GM21825 (cell line): ENCODE results near the gene PAEP.
"Not testable (repeated sequence)": the region's sequence is repeated elsewhere in the genome, so short reads cannot be mapped to it uniquely, and the experiment has no call there.

ENCODE experiments used
- ATAC-seq: cut with Tn5 transposase; IDR thresholded peaks from one replicate; pipeline ENCODE4 v1.9.1; 2021; ENCODE audit warnings: mild to moderate bottlenecking, moderate library complexity; ENCODE audit not compliant: unreplicated experiment

PAEP gene

DNA sequence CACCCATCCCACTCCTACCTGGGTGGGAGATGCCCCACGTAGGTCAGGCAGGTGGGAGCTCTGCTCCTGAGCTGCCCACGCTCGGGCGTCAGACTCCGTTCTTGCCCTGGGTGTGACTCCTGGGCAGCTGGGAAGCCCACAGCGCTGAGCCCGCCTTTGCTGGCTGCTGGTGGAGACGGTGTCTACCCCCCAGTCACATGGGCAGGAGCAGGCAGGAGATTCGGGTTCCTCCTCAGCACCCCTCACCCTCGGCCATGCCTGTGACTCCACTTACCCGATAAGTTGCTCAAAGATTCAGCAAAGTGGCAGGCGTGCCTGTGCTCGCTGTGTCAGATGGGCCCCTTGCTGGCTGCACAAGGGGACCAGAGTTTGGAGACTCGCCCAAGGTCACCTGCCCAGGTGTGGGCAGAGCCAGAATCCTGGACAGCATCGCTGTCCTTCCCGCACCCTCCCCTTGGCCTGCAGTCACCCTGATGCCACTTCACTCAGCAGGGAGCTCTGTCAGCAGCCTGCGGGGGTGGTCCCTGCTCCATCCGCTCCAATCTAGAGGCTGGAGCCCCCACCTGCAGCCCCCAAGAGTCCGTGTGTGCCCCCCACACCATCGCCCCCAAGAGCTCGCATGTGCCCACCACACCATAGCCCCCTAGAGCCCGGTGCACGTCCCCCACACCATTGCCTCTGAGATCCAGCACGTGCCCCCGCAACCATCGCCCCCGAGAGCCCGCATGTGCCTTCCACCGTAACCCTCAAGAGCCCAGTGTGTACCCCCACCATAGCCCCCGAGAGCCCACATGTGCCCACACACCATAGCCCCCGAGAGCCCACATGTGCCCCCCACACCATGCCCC lies 36.1 kb upstream of the PAEP start:
- no peak for ATAC-seq

DNA sequence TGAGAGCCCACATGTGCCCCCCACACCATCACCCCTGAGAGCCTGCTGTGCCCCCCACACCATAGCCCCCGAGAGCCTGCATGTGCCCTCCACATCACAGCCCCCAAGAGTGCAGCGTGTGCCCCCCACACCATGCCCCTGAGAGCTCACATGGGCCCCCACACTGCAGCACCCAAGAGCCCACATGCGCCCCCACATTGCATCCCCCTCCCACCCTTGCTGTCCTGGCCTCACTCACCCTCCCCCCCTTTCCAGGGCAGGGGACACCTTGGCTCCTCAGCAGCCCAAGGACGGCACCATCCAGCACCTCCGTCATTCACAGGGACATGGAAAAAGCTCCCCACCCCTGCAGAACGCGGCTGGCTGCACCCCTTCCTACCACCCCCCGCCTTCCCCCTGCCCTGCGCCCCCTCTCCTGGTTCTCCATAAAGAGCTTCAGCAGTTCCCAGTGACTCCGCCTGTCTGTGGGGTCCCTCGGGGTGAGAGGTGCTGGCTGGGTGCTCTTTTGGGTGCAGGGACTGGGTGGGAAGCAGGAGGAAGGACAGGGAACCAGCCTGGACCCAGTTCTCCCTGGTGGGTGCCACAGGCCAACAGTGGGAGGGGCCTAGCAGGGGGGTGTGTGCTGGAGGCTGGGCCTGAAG lies 35.3 kb upstream of the PAEP start:
- ATAC-seq = no peak

DNA sequence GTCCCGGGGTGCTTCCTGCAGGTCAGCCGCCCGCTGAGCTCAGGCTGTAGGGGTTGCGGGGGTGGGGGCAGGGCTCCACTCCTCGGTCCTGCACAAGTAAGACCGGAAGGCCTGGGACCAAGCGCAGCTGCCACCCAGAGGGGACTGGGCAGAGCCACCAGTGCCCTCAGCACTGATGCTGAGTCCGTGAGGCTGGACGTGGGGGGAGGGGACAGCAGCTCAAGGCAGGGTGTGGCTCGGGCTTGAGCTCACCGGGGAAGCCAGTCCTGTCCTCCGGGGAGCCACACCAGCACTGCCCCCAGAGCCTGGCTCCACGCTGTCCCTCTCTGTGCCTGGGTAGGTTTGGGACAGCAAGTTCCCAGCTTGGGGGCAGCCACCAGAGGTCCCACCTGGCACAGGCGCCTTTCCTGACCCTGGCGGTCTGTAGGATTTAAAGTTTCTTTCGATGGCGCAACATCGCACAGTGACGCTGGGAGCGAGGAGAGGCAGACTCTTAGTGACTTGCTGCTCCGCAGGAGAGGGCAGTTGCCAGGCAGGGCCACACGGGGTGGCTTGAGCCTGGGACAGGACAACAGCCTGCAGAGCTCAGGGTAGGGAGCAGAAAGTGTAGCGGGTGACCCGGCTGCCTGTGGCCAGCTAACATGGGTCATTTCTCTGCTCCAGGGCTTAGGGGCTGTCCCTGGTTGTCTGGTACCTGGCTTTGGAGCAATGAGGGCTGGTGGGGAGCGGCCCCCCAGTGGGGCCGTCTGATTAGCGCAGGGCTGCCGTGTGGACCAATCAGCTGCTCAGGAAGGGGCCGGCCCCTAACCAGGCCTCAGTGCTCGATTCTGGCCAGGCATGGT lies 34.6 kb upstream of the PAEP start:
- ATAC-seq = no peak

DNA sequence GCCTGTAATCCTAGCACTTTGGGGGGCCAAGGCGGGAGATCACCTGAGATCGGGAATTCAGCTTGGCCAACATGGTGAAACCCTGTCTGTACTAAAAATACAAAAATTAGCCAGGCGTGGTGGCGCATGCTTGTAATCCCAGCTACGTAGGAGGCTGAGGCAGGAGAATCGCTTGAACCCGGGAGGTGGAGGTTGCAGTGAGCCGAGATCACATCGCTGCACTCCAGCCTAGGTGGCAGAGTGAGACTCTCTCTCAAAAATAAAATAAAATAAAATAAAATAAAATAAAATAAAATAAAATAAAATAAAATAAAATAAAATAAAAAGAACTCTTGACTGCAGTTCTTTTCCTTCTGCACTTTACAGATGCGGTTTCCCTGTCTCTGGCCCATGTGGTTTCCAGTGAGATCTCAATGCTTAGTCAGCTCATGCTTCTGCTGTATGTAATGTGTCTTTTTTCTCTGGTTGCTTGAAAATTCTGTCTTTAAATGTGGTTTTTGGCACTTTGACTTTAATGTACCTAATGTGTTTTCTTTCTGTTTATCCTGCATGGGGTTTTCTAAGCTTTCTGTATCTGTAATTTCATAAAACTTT lies 32.6 kb upstream of the PAEP start:
- ATAC-seq = not testable (repeated sequence)

DNA sequence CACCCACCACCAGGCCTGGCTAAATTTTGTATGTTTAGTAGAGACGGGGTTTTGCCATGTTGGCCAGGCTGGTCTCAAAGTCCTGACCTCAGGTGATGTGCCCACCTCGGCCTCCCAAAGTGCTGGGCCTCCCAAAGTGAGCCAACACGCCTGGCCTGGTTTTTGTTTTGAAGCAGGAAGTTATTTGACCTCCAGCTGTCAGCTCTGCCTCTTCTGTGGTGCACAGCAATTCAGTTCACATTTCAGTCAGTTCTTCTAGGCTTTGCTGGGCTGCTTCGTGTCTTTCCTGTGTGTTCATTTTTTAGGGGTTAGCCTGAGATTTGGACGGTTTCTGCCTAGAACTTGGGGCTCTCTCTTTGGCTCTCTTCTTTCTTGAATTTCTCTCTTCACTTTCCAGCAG lies 31.4 kb upstream of the PAEP start:
- no peak for ATAC-seq

DNA sequence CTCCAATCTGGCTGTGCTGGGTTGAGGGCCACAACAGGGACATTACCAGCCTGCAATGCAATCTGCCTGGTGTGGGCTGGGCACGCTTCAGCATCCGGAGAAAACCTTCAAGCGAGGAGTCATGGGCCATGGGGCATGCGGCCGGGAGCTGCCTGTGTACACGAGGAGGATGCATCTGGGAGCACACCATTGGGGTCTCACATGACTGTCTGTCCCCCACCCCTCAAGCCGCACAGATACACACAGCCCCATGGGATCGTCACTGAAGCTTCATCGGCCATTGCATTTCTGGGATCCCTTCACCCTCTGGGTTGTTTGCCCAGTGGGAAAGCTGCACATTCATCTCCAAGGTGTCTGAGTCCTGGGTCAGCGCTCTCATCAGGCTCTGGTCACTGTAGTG lies 30.5 kb upstream of the PAEP start:
- no peak for ATAC-seq

DNA sequence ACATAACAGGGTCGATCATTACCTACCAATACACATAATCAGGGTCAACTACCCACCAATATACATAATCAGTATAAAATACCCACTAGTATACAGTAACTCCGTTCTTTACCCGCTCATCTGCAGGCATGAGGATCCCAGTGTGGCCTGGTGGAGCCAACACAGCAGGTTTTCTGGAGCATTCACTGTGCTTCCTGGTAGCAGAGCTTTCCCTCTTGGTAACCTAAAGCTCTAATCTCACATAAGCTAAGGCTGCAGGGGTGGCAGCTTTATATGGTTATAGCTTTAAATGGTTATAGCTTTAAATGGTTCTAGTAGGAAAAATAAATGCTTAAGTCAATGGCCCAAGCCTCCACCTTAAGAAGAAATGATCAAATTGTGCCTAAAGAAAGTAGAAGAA lies 28.4 kb upstream of the PAEP start:
- ATAC-seq = no peak

DNA sequence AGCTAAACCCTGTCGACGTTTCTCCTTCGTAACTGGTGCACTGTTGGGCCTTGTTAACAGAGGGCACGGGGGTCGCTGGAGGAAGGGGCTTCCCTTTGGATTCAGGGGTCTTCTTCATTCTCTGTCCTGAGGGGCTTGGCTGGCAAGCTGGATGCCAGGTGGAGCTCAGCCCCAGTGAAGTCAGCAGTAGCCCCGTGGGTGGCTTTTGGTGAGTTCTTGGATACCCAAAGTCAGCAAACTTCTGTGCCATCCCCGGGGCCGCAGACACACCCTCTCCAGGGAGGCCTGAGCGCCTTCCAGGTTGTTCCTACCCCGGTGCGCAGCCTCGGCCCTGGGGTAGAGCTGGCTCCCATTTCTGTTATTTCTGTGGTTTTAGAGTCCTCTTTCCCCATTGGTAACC lies 27.9 kb upstream of the PAEP start:
- no peak for ATAC-seq

DNA sequence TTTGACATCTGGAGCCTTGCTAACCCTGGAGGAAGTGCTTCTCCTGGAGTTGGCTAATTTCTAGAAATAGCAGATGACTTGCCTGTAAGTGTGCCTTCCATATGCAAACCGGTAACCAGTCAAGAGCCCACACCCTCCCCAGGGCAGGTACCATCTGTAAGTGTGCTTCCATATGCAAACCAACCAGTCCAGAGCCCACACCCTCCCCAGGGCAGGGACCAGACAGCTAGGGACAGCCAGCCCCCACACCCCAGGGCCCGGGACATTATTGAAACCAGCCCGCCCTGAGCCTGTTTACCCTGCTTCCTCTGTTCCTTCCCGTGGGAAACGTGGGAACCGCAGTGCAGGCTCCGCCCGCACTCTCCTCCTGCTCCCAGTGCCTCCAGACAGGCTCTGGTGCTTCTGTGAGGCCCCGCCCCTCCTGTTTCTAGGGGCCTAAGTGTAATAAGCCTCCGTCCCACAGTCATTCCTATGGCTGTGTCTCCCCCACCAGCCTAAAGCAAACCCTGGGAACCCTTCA lies 27.3 kb upstream of the PAEP start:
- not testable (repeated sequence) for ATAC-seq

DNA sequence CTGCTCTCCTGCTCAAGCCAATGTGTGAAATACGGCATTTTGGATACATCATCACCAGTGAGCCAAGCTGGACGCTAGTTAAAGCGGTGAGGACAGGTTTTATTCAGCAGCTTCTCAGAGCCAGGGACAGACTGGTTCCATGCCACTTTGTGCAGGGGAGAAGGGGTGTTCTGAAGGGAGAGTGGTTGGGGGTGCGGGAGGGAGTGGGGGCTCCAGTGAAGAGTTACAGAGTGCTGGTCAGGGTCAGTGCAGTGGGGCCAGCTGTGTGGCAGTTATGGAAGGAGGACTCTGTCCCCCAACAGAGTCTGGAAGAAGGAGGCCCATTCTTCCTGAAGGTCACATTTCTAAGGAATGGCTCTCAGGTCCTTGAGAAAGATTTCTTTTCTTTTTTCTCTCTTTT lies 26.7 kb upstream of the PAEP start:
- not testable (repeated sequence) for ATAC-seq

DNA sequence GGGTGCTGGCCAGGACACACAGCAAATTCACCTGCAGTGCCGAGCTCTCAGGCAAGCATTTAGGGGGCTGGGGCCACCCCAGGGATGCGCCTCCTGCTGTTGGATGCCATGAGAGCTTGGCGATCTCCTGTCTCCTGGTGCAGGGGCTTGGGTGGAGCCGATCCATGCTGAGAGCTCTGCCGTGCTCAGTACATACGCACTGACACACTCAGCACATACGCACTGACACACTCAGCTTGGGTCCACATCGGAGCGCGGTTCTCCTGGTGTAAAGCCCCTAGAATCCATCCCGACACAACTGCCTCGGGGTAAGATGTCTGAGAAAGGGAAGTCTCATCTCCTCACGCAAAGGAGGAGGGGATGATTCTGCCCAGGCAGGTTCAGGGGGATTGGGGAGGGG lies 25.9 kb upstream of the PAEP start:
- ATAC-seq = not testable (repeated sequence)

DNA sequence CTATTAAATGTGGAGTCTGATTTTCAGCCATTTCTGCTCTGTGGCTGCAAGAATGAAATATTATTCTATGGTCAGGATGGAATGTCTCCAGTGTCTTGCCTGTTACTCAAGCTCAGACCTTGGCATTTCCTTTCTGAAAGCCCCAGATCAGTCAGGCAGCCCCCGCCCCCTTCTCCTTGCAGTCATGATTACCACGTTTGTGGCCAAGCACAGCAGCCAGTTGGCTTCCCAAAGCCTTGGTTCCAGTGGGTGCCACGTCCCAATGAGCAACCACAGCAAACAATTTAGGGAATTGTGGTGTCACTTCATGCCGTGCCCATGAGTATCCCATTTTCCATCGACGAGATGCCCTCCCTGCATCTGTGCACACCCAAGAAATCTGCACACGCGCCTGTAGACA lies 25.3 kb upstream of the PAEP start:
- ATAC-seq = no peak

DNA sequence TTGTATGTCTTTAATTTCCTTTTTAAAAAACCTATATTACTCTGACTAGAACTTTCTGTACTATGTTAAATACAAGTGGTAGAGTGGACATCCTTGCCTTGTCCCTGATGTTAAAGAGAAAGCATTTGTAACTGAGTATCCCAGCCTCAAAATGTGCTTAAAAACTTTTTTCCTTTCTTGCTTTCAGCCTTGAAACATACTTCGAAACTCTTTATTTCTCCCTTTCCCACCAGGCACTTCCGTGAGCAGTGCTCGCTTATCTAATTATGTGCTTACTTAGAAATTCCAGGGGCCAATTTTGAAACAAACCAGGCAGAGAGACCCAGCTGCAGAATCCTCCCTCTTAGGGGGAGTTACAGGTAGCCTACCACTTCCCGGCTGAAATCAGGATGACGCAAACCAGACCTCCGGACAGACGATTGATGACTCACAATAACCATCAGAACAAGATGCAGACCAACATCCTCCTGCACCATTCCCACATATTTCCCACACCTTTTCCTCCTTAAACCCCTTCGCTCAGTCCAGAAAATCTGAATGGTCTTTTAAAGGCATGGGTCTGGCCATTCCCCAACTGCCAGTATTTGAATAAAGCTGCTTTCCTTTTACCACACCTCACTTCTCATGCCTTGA lies 18.2 kb upstream of the PAEP start:
- ATAC-seq = not testable (repeated sequence)

DNA sequence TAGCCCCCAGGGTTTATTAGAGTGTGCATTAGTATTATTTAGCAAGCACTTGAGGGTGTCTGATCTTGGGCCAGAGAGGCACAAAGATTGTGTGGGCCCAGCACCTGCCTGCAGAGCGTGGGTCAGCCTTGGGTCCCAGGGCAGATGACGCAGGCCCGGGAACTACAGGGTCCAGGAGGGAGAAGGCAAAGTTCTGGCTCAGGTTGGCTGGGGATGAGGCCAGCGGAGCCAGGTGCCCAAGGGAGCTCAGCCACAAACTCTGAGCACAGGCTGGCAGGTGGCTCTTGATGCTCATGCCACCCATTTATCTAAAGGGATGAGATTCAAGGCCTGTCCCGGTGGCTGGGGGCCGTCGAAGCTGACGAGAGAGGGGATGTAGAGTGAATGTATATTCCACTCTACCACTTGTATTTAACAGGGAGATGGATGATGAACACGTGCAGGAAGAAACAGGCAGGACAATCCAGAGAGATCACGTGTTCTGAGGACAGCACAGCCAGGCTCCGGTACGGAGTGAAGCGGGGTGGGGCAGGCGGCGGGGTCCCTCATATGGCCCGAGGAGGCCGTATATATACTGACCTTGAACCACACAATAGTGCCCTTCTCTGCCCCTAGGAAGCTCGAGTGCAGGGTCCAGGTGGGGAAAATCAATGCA lies 16.4 kb upstream of the PAEP start:
- ATAC-seq = no peak

DNA sequence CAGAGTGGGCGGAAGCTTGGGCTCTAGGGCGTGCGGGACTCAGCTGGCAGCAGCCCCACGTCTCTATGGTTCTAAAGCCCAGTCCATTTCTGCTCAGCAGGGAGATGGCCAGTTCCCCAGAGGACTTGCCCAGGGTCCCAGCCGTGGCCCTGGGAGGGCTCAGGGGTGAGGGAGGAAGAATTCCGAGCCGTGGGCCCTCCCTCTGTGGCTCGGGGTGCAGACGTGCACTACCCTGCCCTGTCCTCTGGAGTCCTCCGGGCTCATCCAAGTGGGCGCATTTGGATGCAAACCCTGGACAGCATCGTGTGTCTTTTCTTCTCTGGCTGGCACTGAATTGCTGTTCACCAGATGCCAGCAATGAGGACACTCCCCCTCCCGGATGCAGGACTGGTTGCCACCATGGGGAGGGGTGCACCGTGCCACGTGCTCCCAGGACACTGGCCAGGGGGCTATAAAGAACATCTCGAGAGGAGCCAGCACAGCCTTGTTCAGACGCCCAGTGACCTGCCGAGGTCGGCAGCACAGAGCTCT lies 15.8 kb upstream of the PAEP start, which contains the start of gene OBP2A:
OBP2A (plus strand) TSS at position 481 of the 531 bp plus-strand sequence. CDS start 55 bp downstream, outside the sequence.
- not testable (repeated sequence) for ATAC-seq

DNA sequence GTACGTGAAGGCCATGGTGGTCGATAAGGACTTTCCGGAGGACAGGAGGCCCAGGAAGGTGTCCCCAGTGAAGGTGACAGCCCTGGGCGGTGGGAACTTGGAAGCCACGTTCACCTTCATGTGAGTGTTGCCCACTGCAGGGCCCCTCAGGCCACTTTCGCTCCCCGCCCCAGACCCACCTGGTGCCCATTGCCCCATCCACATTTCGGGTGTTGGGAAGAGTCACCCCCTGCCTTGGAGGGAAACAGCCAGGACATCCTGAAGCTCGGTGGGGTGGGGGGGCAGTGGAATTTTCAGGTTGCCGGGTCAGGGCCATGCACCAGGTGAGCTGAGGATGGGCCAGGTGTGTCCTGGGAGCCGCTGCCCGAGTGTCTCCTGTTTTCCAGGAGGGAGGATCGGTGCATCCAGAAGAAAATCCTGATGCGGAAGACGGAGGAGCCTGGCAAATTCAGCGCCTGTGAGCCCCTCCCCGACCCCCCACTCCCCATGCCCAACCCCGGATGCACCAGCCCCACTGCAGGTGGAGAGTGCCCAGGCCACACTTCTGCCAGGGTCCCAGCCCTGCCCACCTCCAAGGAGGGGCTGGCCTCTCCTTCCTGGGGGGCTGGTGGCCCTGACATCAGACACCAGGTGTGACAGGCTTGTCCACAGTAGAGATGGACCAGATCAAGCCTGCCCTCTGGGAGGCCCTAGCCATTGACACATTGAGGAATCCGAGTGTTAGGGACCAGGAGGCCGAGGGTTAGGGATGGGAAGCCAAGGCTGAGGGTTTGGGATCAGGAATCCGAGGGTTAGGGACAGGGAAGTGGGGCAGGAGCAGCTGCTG lies 14.6 kb upstream of the PAEP start:
- ATAC-seq = not testable (repeated sequence)

DNA sequence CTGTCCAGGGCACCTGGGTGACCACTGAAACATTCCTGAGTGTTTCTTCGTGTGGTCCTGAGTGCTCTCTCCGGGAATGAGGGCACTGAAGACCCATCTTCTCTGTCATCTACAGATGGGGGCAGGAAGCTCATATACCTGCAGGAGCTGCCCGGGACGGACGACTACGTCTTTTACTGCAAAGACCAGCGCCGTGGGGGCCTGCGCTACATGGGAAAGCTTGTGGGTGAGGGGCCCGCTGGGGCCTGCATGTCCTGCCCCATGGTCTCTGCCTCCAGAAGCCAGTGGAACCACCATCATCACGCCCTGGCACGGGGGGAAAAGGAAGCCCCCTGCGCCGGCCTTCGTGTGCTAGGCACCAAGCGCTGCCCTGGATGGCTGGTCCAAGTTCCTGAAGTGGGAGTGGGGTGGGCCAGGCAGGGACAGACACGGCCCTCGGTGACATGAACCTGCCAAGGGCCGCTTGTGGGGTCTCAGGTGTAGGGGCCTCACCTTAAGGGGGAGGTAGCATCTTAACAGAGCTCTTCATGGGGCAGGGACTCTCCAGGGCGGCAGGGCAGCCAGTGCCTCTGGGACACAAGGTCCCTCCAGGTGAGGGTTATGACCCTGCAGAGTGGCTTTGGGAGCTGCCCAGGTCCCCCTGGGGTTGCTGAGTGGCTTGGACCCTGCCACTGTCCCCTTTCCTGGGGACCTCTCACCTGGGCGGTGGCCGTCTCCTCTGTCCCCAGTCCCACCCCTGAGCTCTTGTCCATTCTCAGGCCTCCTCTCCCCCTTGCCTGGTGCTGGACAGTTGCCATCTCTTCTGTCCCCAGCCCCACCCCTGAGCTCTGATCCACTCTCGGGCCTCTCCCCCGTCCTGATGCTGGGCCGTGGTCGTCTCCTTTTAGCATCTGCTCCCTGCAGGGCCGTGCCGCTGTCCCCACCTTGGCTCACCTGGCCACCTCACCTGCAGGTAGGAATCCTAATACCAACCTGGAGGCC lies 13.5 kb upstream of the PAEP start:
- ATAC-seq = no peak
